Activated T-cell treated with anti-CD3 and anti-CD28 coated beads for 24 hours (primary cell): ENCODE results near the gene ARHGEF39.
"Not testable (repeated sequence)": the region's sequence is repeated elsewhere in the genome, so short reads cannot be mapped to it uniquely, and the experiment has no call there.

Source experiments
- DNase-seq: peaks from one replicate; pipeline ENCODE4 v3.0.0-alpha.2; 2020; ENCODE audit warnings: low read depth

ARHGEF39 gene

DNA sequence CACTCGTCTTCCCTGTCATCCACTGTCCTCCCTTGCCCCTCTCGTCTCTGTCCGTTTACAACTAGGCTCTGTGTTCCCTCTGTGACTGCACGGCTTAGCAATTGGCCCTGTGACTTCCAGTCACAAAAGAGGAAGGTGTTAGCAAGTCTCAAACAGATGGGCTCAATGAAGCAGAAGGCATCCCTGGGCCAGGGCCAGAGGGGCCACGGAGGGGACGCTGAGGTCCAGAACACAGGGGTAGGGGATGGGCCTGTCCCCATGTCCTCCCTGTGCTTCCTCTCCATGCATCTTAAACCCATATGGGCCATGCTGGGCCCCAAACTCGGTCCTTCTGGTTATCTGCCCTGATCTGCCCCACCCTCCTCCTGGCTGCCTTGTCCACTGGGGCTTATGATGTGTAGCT lies 46.7 kb downstream of the ARHGEF39 start, which contains the start of gene CD72:
Gene CD72 (minus strand): TSS at position 89 of the 403 bp plus-strand sequence. CDS start 110 bp downstream, outside the sequence.
- DNase-seq = no peak

DNA sequence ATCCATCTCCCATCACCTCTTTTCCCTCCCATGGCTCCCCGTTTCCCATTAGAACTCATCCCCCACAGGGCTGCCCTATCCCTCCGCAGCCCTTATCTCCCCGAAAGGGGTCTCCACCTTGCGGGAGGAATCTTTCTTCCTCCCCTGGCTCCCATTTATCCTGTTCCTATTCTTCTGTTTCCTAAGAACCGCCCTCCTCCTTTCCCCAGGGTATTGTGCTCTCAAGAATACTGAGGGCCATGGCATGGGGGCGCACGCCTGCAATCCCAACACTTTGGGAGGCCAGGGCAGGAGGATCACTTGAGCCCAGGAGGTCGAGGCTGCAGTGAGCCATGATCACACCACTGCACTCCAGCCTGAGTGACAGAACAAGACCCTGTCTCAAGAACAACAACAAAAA lies 47.4 kb downstream of the ARHGEF39 start:
- no peak for DNase-seq

- peak; percentile 42 for DNase-seq
Observed at GRCh38 chr9:35616681-35617459, 48.1 kb downstream of the ARHGEF39 start.

GRCh38 chr9:35615981-35616680 lies 48.9 kb downstream of the ARHGEF39 start:
- no peak for DNase-seq

DNA sequence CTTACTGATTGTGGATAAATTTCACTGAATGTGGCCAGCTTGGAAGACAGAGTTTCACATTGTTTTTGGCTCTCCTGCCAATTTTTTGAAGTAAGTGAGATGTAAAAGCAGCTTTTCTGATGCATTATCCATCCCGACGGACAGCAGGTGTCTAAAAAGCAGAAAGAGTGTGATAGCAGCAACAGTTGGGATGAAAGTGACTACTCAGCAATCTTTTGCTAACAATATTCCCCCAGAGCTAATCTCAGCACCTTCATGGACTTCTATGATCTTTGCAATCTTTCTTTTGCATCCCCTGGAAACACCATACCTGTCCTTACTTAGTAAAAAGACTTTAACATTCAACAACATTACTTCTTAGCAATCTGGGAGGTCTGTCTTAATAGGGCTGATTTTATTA lies 52.2 kb downstream of the ARHGEF39 start:
- no peak for DNase-seq

DNA sequence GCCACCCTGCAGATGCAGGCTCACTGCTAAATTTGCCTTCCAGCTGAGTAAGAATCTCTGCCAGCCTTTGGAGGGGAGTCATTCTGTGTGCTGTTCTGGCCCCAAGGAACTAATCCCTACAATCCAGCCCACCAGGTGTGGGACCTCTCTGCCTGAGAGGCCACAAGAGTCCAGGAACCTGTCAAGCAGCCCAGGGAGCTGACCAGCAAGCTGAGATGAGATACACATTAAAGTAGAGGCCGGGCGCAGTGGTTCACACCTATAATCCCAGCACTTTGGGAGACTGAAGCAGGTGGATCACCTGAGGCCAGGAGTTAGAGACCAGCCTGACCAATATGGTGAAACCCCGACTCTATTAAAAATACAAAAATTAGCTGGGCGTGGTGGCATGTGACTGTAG lies 52.9 kb downstream of the ARHGEF39 start:
- not testable (repeated sequence) for DNase-seq

DNA sequence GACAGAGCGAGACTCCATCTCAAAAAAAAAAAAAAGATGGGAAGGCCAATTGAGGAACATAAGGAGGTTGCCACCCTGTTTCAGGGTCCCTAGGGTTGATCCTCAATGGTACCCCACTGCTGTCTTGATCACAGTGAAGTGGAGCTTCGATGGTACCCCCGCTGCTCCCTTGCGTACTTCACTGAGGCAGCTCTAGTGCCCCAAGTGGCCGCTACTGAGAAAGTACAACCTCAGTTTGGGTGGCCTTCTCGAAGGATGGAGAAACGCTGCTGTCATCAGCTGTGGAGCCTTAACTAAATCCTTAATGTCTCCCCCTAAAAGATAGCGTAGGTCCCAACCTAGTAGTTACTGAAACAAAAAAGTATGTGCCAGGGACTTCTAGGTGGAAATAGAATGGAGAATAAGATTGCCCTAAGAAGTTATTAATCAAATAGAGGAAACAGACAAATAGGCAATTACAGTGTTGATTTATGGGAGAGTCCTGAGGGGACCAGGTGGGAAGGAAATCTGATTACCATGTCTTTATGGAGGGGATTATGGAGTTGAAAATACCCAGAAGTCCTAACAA lies 53.7 kb downstream of the ARHGEF39 start:
- DNase-seq = peak; percentile 37

DNA sequence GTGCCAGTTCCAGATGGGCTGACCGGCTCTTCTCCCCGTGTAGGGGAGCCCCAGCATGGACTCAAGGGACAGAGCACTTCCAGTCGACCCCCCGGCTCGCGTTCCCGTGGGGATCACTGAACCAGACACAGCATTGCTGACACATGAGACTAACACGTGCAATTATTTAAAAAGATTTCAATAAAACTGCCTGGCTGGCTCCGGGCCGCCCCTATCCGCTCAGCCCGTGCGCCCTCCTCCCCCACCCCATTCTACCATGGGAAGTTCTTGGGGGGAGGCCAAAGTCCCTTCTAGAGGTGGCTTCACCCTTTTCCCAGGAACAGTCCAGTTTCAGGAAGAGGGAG lies 55.2 kb downstream of the ARHGEF39 start:
- DNase-seq = no peak
